K562 (cell line): ENCODE measurements around the gene CDYL. TPM values are rescaled to one million over a fixed set of nuclear protein-coding genes. Genes with fewer than 3 reads are reported as not detected.
A peak's percentile ranks its signal among the peaks of the same experiment; 100 is the strongest.

Experiments
- CREM ChIP-seq: IDR thresholded peaks from 2 replicates; pipeline ENCODE4 v1.6.1; 2014; ENCODE audit warnings: antibody characterized with exemption, low read depth
- ERF ChIP-seq: fragments of 450-650 bp; formaldehyde crosslinking; IDR thresholded peaks from 2 replicates; pipeline ENCODE4 v1.4.0; 2020; ENCODE audit warnings: mild to moderate bottlenecking, mixed read lengths
- JUN ChIP-seq, 2 experiments: sonication (generic) in 1 of 2; formaldehyde crosslinking in 1 of 2; IDR thresholded peaks; 2 replicates each; pipeline versions ENCODE4 v1.6.1 to v1.8.0; 2012 to 2022; ENCODE audit warnings: borderline replicate concordance in 2 of 2, mild to moderate bottlenecking in 2 of 2, improper control_type of control experiment in 1 of 2, low read depth in 1 of 2, low read length in 1 of 2, missing genetic modification reagents in 1 of 2
- MAFG ChIP-seq: fragments of 450-650 bp; conservative IDR thresholded peaks from 2 replicates; pipeline ENCODE4 v1.6.1; 2016; ENCODE audit warnings: missing genetic modification characterization, missing compliant biosample characterization
- MAX ChIP-seq: sonication (generic); formaldehyde crosslinking; IDR thresholded peaks from 2 replicates; pipeline ENCODE4 v1.9.0; 2022; ENCODE audit warnings: mild to moderate bottlenecking, missing genetic modification reagents
- RAD21 ChIP-seq, 2 experiments: fragments of 250-450 bp in 1 of 2; fragments of 450-650 bp in 1 of 2; sonication (Bioruptor Pico) in 1 of 2; formaldehyde crosslinking in 1 of 2; IDR thresholded peaks in 1 of 2; conservative IDR thresholded peaks in 1 of 2; 2 replicates each; pipeline versions ENCODE4 v1.4.0 to v1.8.0; 2020 to 2022; ENCODE audit warnings: mild to moderate bottlenecking in 2 of 2, moderate library complexity in 1 of 2
- RB1 ChIP-seq: fragments of 450-650 bp; IDR thresholded peaks from 2 replicates; pipeline ENCODE4 v1.6.1; 2017; ENCODE audit warnings: low read depth, mild to moderate bottlenecking
- REST ChIP-seq, 2 experiments: fragments of 450-650 bp; formaldehyde crosslinking in 1 of 2; IDR thresholded peaks; 2 replicates each; pipeline versions ENCODE4 v1.4.0 to v1.6.1; 2014 to 2020; ENCODE audit warnings: mild to moderate bottlenecking in 2 of 2, borderline replicate concordance in 1 of 2, low read depth in 1 of 2
- TFAP4 ChIP-seq: sonication (generic); formaldehyde crosslinking; IDR thresholded peaks from 2 replicates; pipeline ENCODE4 v1.8.0; 2022; ENCODE audit warnings: missing genetic modification reagents, mild to moderate bottlenecking, moderate library complexity, borderline replicate concordance
- ZBTB5 ChIP-seq: fragments of 450-650 bp; IDR thresholded peaks from 2 replicates; pipeline ENCODE4 v1.6.1; 2017; ENCODE audit warnings: antibody characterized with exemption
- ZNF449 ChIP-seq: fragments of 250-450 bp; sonication (Bioruptor Pico); IDR thresholded peaks from 2 replicates; pipeline ENCODE4 v1.8.0; 2022; ENCODE audit warnings: moderate library complexity, mild to moderate bottlenecking, inconsistent platforms
- polyA plus RNA-seq, 8 experiments: library from polyadenylated mRNA; depleted of rRNA in 4 of 8; stranded (reverse) in 5 of 8; unstranded in 3 of 8; fragments of >200 nt; fragmentation: Nextera tagmentation in 2 of 8; fragmentation: Illumina TruSeq in 1 of 8; extraction: Ambion mirVana in 2 of 8; extraction: Trizol in 1 of 8; gene quantifications; 2 replicates each; pipeline versions ENCODE4 v1.2.1 to v1.2.3, GENCODE V29; 2011 to 2014; ENCODE audit warnings: inconsistent platforms in 1 of 8, missing spikeins in 1 of 8
- total RNA-seq, 7 experiments: library from RNA; depleted of rRNA in 6 of 7; stranded (reverse); fragments of >200 nt in 6 of 7; fragmentation: Illumina TruSeq in 2 of 7; extraction: Trizol in 2 of 7; gene quantifications; 2 replicates each; pipeline versions ENCODE4 v1.2.1 to v1.2.3, GENCODE V29; 2011 to 2021; ENCODE audit warnings: low replicate concordance in 1 of 7

CDYL gene
- total and polyA plus RNA-seq, 9 of the 15 experiments (the other 6 are each of a cell fraction or from before 2014, with no cell fraction given), result 8.1 to 45.8 (median 40.8) TPM

- TF ChIP-seq ZNF449 (CRISPR knock-in tag) (no peak), ERF (CRISPR knock-in tag) (0 out of 2 replicates have a peak, but pooled peaks have one; percentile 28), REST (IDR thresholded peaks at IDR 0.05; ENCODE audit: borderline replicate concordance) (no peak), REST (CRISPR knock-in tag; IDR thresholded peaks at IDR 0.05; ENCODE audit: low read depth) (0 out of 2 replicates have a peak, but pooled peaks have one; percentile 21), MAX (0 out of 2 replicates have a peak, but pooled peaks have one; percentile 12), JUN (IDR thresholded peaks at IDR 0.05; ENCODE audit: borderline replicate concordance, low read depth, low read length) (peak; percentile 78), JUN (CRISPR knock-in tag; IDR thresholded peaks at IDR 0.05; ENCODE audit: borderline replicate concordance) (no peak), TFAP4 (peak; percentile 73; the same call in 1 of the 2 replicates), RAD21 (CRISPR knock-in tag; conservative IDR thresholded peaks at IDR 0.05 in 1 of 2, IDR thresholded peaks at IDR 0.05 in 1 of 2) (peak in 1 of 2 experiments; percentile 28; a peak in 1 of 4 replicates), MAFG (tag) (peak; percentile 61), RB1 (peak; percentile 61; the same call in 1 of the 2 replicates), ZBTB5 (no peak), CREM (peak; percentile 52; the same call in 1 of the 2 replicates)
Measured at GRCh38 chr6:4732691-4733315, 43.4 kb upstream of the CDYL start (continued).
